D341Med (cell line): ENCODE data around the gene TMEM161A.
"Not testable (repeated sequence)": the region's sequence is repeated elsewhere in the genome, so short reads cannot be mapped to it uniquely, and the experiment has no call there.

Experiments used
- DNase-seq: peaks from one replicate; pipeline ENCODE4 v3.0.0; 2012; ENCODE audit warnings: low spot score

TMEM161A gene

GRCh38 chr19:19155495-19156219 is 17.4 kb upstream of the TMEM161A start:
- no peak for DNase-seq

- no peak for DNase-seq
These were observed 16.7 kb upstream of the TMEM161A start for GRCh38 chr19:19154768-19155494.

GRCh38 chr19:19152668-19153384 is 14.5 kb upstream of the TMEM161A start:
- no peak for DNase-seq

- DNase-seq, result no peak
These were observed 13.1 kb upstream of the TMEM161A start for GRCh38 chr19:19151418-19151817.

- no peak for DNase-seq
These were observed 11.2 kb upstream of the TMEM161A start for GRCh38 chr19:19149435-19149834.

- not testable (repeated sequence) for DNase-seq
These were observed 10.2 kb upstream of the TMEM161A start for GRCh38 chr19:19148504-19148903.

GRCh38 chr19:19147344-19147743 is 9.1 kb upstream of the TMEM161A start:
- DNase-seq, result no peak

GRCh38 chr19:19146865-19147264 is 8.6 kb upstream of the TMEM161A start:
- no peak for DNase-seq

GRCh38 chr19:19145684-19146608 is 7.7 kb upstream of the TMEM161A start:
- peak; percentile 89 for DNase-seq

GRCh38 chr19:19145281-19145680 is 7.0 kb upstream of the TMEM161A start:
- no peak for DNase-seq

GRCh38 chr19:19142347-19142746 is 4.1 kb upstream of the TMEM161A start:
- no peak for DNase-seq

GRCh38 chr19:19140476-19140875 is 2.2 kb upstream of the TMEM161A start:
- DNase-seq, result no peak

GRCh38 chr19:19139876-19140229 is 1.6 kb upstream of the TMEM161A start:
- no peak for DNase-seq

- no peak for DNase-seq
These were observed 646 bp downstream of the TMEM161A start for GRCh38 chr19:19137556-19138108.

- DNase-seq, result not testable (repeated sequence)
These were observed 2.6 kb downstream of the TMEM161A start for GRCh38 chr19:19135713-19136112.

- peak; percentile 40 for DNase-seq
These were observed 3.6 kb downstream of the TMEM161A start for GRCh38 chr19:19134687-19135158.

- DNase-seq, result no peak
These were observed 4.3 kb downstream of the TMEM161A start for GRCh38 chr19:19133985-19134384.

GRCh38 chr19:19132912-19133311 is 5.4 kb downstream of the TMEM161A start:
- DNase-seq, result no peak

GRCh38 chr19:19131989-19132388 is 6.3 kb downstream of the TMEM161A start:
- no peak for DNase-seq

- no peak for DNase-seq
These were observed 12.2 kb downstream of the TMEM161A start for GRCh38 chr19:19126102-19126501.

- no peak for DNase-seq
These were observed 14.9 kb downstream of the TMEM161A start for GRCh38 chr19:19123386-19123785.
